Measurements from ENCODE around the gene MEF2B. TPM values are rescaled to one million over a fixed set of nuclear protein-coding genes. Genes with fewer than 3 reads are reported as not detected.

The MEF2B gene
- total and polyA plus RNA-seq, 10 of the 15 experiments (the other 5 are each of a cell fraction or from before 2014, with no cell fraction given), result 0.09 to 33.0 (median 8.9) TPM

DNA sequence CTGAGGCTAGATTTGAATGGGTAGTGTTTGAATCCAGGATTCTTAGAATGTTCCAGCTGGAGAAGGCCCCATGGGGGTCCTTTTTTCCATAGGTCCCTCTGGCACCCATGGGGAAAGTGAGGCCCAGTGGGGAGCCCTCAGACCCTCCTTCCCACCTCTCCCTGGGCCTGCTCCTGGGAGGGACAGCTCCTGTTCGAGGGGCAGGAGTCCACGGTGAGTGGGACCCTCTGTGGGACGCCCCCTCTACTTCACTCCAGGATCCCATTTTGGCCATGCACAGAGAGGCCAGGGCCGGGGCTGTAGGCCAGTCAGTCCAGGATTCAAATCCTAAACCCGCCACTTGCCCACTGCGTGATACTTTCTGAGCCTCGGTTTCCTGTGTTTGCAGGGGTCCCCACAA is 7.6 kb downstream of the MEF2B start (continued):
- TF ChIP-seq, protein P1, sequence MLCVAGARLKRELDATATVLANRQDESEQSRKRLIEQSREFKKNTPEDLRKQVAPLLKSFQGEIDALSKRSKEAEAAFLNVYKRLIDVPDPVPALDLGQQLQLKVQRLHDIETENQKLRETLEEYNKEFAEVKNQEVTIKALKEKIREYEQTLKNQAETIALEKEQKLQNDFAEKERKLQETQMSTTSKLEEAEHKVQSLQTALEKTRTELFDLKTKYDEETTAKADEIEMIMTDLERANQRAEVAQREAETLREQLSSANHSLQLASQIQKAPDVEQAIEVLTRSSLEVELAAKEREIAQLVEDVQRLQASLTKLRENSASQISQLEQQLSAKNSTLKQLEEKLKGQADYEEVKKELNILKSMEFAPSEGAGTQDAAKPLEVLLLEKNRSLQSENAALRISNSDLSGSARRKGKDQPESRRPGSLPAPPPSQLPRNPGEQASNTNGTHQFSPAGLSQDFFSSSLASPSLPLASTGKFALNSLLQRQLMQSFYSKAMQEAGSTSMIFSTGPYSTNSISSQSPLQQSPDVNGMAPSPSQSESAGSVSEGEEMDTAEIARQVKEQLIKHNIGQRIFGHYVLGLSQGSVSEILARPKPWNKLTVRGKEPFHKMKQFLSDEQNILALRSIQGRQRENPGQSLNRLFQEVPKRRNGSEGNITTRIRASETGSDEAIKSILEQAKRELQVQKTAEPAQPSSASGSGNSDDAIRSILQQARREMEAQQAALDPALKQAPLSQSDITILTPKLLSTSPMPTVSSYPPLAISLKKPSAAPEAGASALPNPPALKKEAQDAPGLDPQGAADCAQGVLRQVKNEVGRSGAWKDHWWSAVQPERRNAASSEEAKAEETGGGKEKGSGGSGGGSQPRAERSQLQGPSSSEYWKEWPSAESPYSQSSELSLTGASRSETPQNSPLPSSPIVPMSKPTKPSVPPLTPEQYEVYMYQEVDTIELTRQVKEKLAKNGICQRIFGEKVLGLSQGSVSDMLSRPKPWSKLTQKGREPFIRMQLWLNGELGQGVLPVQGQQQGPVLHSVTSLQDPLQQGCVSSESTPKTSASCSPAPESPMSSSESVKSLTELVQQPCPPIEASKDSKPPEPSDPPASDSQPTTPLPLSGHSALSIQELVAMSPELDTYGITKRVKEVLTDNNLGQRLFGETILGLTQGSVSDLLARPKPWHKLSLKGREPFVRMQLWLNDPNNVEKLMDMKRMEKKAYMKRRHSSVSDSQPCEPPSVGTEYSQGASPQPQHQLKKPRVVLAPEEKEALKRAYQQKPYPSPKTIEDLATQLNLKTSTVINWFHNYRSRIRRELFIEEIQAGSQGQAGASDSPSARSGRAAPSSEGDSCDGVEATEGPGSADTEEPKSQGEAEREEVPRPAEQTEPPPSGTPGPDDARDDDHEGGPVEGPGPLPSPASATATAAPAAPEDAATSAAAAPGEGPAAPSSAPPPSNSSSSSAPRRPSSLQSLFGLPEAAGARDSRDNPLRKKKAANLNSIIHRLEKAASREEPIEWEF (IDR thresholded peaks at IDR 0.05; ENCODE audit: insufficient replicate concordance, low read depth, low read length), result no peak
- no peak for TF ChIP-seq ZNF24 (IDR thresholded peaks at IDR 0.05)
- TF ChIP-seq GABPA (IDR thresholded peaks at IDR 0.05; ENCODE audit: low read depth), result no peak
- no peak for TF ChIP-seq BRCA1 (IDR thresholded peaks at IDR 0.05; ENCODE audit: low read depth, low read length)
- TF ChIP-seq LARP7 (IDR thresholded peaks at IDR 0.05), result no peak
- no peak for TF ChIP-seq YY1 (IDR thresholded peaks at IDR 0.05; ENCODE audit: low read depth, low read length)
- no peak for TF ChIP-seq CHD4 (IDR thresholded peaks at IDR 0.05)
- TF ChIP-seq, protein P2, sequence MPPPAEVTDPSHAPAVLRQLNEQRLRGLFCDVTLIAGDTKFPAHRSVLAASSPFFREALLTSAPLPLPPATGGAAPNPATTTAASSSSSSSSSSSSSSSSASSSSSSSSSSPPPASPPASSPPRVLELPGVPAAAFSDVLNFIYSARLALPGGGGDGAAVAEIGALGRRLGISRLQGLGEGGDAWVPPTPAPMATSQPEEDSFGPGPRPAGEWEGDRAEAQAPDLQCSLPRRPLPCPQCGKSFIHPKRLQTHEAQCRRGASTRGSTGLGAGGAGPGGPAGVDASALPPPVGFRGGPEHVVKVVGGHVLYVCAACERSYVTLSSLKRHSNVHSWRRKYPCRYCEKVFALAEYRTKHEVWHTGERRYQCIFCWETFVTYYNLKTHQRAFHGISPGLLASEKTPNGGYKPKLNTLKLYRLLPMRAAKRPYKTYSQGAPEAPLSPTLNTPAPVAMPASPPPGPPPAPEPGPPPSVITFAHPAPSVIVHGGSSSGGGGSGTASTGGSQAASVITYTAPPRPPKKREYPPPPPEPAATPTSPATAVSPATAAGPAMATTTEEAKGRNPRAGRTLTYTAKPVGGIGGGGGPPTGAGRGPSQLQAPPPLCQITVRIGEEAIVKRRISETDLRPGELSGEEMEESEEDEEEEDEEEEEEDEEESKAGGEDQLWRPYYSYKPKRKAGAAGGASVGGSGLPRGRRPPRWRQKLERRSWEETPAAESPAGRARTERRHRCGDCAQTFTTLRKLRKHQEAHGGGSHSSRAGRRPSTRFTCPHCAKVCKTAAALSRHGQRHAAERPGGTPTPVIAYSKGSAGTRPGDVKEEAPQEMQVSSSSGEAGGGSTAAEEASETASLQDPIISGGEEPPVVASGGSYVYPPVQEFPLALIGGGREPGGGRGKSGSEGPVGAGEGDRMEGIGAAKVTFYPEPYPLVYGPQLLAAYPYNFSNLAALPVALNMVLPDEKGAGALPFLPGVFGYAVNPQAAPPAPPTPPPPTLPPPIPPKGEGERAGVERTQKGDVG (CRISPR knock-in tag; IDR thresholded peaks at IDR 0.05), result no peak
